Fibroblast of pulmonary artery (primary cell): ENCODE results near the gene TOMM40.

Experiments used
- DNase-seq: peaks from one replicate; pipeline ENCODE4 v3.0.0-alpha.2; 2010; ENCODE audit warnings: low read depth
- H3K4me3 ChIP-seq: replicated peaks from 2 replicates; pipeline ENCODE4 v1.5.1; 2011; ENCODE audit warnings: low read depth, mild to moderate bottlenecking, control low read depth, low read length, moderate library complexity
- TF ChIP-seq, protein P1 (sequence below): IDR thresholded peaks from 2 replicates; pipeline ENCODE4 v1.5.1; 2011; ENCODE audit warnings: mild to moderate bottlenecking, control low read depth, low read length, inconsistent platforms; ENCODE audit errors: missing control alignments

TOMM40 gene

DNA sequence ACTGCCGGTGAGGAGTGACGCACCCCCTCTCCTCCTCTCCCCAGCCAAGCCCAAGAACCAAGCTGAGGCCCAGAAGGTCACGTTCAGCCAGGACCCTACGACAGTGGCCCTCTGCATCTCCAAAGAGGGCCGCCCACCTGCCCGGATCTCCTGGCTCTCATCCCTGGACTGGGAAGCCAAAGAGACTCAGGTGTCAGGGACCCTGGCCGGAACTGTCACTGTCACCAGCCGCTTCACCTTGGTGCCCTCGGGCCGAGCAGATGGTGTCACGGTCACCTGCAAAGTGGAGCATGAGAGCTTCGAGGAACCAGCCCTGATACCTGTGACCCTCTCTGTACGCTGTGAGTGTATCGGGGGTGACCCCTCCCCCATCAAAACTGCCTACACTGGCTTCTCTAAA lies 19.2 kb upstream of the TOMM40 start:
- DNase-seq: no peak
- no peak overlapping the region for H3K4me3 ChIP-seq
- TF ChIP-seq, protein P1, sequence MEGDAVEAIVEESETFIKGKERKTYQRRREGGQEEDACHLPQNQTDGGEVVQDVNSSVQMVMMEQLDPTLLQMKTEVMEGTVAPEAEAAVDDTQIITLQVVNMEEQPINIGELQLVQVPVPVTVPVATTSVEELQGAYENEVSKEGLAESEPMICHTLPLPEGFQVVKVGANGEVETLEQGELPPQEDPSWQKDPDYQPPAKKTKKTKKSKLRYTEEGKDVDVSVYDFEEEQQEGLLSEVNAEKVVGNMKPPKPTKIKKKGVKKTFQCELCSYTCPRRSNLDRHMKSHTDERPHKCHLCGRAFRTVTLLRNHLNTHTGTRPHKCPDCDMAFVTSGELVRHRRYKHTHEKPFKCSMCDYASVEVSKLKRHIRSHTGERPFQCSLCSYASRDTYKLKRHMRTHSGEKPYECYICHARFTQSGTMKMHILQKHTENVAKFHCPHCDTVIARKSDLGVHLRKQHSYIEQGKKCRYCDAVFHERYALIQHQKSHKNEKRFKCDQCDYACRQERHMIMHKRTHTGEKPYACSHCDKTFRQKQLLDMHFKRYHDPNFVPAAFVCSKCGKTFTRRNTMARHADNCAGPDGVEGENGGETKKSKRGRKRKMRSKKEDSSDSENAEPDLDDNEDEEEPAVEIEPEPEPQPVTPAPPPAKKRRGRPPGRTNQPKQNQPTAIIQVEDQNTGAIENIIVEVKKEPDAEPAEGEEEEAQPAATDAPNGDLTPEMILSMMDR: no peak

- no peak for DNase-seq
- TF ChIP-seq, protein P1: no peak
- H3K4me3 ChIP-seq: no peak overlapping the region
These were observed 18.4 kb upstream of the TOMM40 start for GRCh38 chr19:44872661-44873060.

GRCh38 chr19:44874317-44874716 lies 16.7 kb upstream of the TOMM40 start:
- no peak overlapping the region for H3K4me3 ChIP-seq
- TF ChIP-seq, protein P1: no peak
- DNase-seq: no peak

DNA sequence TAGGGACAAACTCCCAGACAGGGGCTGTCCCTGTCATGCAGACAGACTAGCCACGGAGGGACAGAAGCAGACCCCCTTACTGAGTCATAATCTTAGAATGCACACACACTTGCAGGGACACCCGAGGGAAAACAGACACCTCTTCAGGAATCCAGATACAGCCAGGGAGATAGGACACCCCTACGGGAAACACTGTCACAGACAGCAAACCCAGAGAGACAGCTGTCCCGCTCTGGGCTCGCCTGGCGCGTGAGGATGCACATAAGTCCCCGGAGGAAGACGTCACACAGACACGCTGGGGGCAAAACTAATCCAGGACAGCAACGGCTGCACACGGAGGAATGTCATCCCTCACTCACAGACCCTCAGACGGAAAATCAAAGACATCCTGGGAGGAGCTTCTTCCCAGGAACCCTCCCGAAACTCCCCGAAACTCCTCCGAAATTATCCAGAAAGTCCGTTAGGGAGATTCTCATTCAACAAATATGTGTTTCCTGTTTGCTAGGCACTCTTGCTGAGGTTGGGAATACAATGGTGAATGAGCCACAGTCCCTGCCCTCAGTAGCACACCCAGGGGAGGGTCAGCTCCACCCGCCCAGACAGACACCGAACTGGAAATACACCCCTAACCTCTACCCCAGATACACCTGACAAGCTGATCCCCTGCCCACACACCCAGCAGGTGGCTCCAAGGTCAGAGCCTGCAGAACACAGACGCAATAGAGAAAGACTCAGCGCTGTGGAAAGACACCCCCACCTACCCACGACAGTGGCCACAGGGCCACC lies 15.2 kb upstream of the TOMM40 start:
- no peak overlapping the region for H3K4me3 ChIP-seq
- DNase-seq: peak; percentile 57
- TF ChIP-seq, protein P1: no peak

- no peak overlapping the region for H3K4me3 ChIP-seq
- no peak for DNase-seq
These were observed 14.0 kb upstream of the TOMM40 start for GRCh38 chr19:44876930-44877535.

DNA sequence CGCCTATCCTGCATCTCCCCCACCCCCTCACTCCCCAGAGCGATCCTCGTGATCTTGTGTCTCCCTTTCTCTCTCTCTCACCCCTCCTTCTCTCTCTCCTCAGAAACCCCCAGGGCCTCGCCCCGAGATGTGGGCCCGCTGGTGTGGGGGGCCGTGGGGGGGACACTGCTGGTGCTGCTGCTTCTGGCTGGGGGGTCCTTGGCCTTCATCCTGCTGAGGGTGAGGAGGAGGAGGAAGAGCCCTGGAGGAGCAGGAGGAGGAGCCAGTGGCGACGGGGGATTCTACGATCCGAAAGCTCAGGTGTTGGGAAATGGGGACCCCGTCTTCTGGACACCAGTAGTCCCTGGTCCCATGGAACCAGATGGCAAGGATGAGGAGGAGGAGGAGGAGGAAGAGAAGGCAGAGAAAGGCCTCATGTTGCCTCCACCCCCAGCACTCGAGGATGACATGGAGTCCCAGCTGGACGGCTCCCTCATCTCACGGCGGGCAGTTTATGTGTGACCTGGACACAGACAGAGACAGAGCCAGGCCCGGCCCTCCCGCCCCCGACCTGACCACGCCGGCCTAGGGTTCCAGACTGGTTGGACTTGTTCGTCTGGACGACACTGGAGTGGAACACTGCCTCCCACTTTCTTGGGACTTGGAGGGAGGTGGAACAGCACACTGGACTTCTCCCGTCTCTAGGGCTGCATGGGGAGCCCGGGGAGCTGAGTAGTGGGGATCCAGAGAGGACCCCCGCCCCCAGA lies 12.8 kb upstream of the TOMM40 start:
- DNase-seq: no peak
- no peak overlapping the region for H3K4me3 ChIP-seq
- TF ChIP-seq, protein P1: no peak

More at GRCh38 chr19:44876930-44877535, 14.0 kb upstream of the TOMM40 start:
- TF ChIP-seq, protein P1: no peak
